NCI-H1417 treated with DMSO at 0.1 percent for 48 hours (cell line): ENCODE data around the gene HNF4A.

Source experiments
- DNase-seq: peaks from one replicate; lab custom pipeline; 2025; lab: John Stamatoyannopoulos, UW

The HNF4A gene

GRCh38 chr20:44406572-44407137 is 51.2 kb downstream of the HNF4A start:
- DNase-seq = no peak

- no peak for DNase-seq
Measured at GRCh38 chr20:44407402-44408184, 52.1 kb downstream of the HNF4A start.

GRCh38 chr20:44409132-44409600 is 53.7 kb downstream of the HNF4A start:
- DNase-seq = no peak

GRCh38 chr20:44410583-44411019 is 55.1 kb downstream of the HNF4A start:
- DNase-seq = no peak

- DNase-seq = no peak
Measured at GRCh38 chr20:44411020-44411756, 55.7 kb downstream of the HNF4A start.

DNA sequence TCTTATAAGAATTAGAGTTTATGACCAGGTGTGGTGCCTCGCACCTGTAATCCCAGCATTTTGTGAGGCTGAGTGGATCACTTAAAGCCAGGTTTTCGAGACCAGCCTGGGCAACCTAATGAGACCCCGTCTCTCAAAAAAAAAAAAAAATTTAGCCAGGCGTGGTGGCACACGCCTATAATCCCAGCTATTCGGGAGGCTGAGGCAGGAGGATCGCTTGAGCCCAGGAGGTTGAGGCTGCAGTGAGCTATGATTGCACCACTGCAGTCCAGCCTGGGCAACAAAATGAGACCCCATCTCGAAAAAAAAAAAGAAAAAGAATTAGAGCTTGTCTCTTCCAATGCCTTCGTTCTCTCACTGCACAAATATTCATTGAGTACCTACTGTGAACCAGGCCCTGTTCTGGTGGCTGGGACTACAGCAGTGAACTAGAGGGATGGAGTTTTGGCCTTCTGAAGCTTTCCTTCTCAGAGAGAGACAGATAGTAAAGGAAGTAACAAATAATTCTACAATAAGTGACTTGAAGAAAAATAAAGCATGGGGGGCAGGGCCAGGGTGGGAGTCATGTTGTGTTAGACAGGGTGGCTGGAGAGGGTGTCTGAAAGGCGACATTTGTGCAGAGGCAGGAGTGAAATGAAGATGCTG is 56.4 kb downstream of the HNF4A start:
- no peak for DNase-seq

- no peak for DNase-seq
Measured at GRCh38 chr20:44412402-44413144, 57.1 kb downstream of the HNF4A start.

GRCh38 chr20:44413575-44414345 is 58.3 kb downstream of the HNF4A start:
- DNase-seq = no peak

- DNase-seq = no peak
Measured at GRCh38 chr20:44414346-44414714, 58.8 kb downstream of the HNF4A start.

DNA sequence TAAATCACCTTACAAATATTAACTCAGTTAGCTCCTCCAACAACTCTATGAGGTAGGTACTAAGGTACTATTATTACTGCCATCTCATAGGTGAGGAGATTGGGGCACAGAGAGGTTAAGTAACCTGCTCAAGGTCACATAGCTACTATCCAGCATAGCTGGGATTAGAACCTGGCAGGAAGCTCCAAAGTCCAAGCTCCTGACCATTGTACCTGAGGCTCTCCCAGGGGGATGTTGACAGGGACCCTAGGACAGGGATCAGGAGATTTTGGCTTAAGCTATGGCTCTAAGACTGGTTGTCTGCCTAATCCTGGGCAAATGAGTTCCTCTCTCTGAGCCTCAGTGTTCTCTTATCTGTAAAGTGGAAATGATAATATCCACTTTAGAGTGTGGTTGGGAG is 59.3 kb downstream of the HNF4A start:
- DNase-seq = no peak

- DNase-seq = no peak
Measured at GRCh38 chr20:44415833-44416715, 60.6 kb downstream of the HNF4A start.

DNA sequence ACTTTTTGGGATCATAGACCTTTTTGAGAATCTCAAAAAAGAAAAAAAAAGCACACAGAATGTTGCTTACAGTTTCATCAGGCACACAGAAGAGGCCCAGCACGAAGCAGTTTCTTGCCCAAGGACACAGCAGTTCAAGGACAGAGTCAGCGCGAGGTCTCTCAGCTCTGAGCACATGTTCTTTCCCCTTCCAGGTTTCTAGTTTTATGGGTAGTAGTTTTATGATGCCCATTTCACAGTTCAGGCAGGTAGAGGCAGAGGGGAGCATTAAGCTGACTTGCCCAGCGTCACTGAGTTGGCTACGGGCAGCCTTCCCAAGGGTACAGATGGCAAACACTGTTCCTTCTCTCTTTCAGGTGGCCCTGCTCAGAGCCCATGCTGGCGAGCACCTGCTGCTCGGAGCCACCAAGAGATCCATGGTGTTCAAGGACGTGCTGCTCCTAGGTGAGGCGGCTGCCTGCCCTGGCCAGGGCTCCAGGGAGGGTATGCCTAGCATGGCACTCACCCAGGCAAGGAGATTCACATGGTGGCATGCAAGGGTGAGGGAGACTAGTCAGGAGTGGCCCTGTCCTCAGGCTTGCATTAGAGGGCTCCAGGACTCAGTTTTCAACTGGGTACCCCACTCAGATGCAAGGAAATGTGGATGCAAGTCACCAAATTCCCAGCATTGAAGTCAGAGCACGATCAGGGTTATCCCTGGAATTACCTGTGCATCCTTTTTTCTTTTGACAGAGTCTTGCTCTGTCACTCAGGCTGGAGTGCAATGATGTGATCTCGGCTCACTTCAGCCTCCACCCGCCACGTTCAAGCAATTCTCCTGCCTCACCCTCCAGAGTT is 62.8 kb downstream of the HNF4A start:
- no peak for DNase-seq

GRCh38 chr20:44419131-44419844 is 63.8 kb downstream of the HNF4A start:
- DNase-seq = no peak

DNA sequence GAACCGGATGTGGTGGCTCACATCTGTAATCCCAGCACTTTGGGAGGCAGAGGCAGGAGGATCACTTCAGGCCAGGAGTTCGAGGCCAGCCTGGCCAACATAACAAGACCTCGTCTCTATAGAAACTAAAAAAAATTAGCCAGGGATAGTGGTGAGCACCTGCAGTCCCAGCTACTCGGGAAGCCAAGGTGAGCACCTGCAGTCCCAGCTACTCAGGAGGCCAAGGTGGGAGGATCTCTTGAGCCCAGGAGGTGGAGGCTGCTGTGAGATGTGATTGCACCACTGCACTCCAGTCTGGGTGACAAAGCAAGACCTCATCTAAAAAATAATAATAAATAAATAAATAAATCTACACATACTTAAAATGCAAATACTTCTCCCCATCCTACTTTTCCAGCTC is 65.0 kb downstream of the HNF4A start:
- DNase-seq = no peak

- no peak for DNase-seq
Measured at GRCh38 chr20:44422083-44422482, 66.6 kb downstream of the HNF4A start.

DNA sequence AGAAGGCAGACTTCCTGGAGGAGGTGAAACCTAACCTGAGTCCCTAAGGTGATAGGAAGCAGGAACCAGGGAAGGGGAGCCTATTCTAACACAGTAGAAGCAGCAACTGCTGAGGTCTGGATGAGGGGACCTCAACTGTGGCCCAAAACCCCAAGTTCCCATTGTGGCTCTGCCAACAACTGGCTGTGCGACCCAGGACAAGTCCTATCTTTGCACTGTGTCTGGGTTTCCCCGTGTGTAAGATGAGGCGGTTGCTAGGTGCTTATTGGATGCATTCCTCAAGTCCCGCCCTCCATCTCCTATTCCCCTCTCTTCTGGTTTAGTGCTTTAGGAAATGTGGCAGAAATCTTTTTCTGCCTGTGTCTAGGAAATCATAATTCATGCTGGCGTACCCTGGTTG is 68.0 kb downstream of the HNF4A start:
- DNase-seq = no peak

DNA sequence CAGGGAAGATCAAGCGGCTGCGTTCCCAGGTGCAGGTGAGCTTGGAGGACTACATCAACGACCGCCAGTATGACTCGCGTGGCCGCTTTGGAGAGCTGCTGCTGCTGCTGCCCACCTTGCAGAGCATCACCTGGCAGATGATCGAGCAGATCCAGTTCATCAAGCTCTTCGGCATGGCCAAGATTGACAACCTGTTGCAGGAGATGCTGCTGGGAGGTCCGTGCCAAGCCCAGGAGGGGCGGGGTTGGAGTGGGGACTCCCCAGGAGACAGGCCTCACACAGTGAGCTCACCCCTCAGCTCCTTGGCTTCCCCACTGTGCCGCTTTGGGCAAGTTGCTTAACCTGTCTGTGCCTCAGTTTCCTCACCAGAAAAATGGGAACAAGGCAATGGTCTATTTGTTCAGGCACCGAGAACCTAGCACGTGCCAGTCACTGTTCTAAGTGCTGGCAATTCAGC is 68.6 kb downstream of the HNF4A start:
- no peak for DNase-seq

DNA sequence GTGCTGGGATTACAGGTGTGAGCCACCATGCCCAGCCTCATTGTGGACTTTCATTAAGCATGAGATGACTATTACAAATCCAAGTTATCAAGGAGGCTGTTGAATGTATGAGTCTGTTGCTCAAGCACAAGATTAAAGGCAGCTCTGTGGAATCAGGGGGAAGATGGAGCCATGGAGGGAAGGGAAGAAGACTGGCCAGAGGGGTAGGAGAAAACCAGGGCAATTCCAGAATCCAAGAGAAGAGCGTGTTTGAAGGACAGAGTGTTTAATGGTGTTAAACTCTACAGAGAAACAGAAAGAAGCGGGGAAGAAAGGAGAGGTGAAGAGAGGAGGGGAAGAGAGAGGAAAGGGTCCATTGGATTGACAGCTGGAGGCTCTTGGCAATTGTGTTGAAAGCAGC is 70.4 kb downstream of the HNF4A start:
- DNase-seq = no peak
